OCI-LY1 (cell line): ENCODE results near the gene STK17A.

Experiments used
- H2AFZ ChIP-seq: fragments of 200-600 bp; sonication (generic), shearing (Covaris generic); 2 replicates; pipeline ENCODE4 v1.6.0; 2014; ENCODE audit warnings: antibody characterized with exemption, mild to moderate bottlenecking, low read length
- H3F3A ChIP-seq: fragments of 200-600 bp; sonication (generic), shearing (Covaris generic); 2 replicates; pipeline ENCODE4 v1.6.0; 2014; ENCODE audit warnings: mild to moderate bottlenecking, antibody characterized with exemption, low read length, moderate library complexity; ENCODE audit not compliant: insufficient read depth
- H3K27ac ChIP-seq: fragments of 200-600 bp; sonication (generic); 2 replicates; pipeline ENCODE4 v1.5.1; 2014; ENCODE audit warnings: low read length, mixed run types, mild to moderate bottlenecking, low read depth; ENCODE audit not compliant: poor library complexity, severe bottlenecking
- H3K27me3 ChIP-seq: fragments of 200-600 bp; sonication (generic); 2 replicates; pipeline ENCODE4 v1.6.0; 2014; ENCODE audit warnings: antibody characterized with exemption, mild to moderate bottlenecking, low read length, moderate library complexity; ENCODE audit not compliant: insufficient read depth
- H3K36me3 ChIP-seq: fragments of 200-600 bp; sonication (generic); 2 replicates; pipeline ENCODE4 v1.6.1; 2014; ENCODE audit warnings: mild to moderate bottlenecking, antibody characterized with exemption, low read length, moderate library complexity, mixed read lengths; ENCODE audit not compliant: insufficient read depth
- H3K4me1 ChIP-seq: fragments of 200-600 bp; sonication (generic); 2 replicates; pipeline ENCODE4 v1.5.1; 2014; ENCODE audit warnings: mild to moderate bottlenecking, low read length, moderate library complexity; ENCODE audit not compliant: insufficient read depth, severe bottlenecking
- H3K4me2 ChIP-seq: fragments of 200-600 bp; sonication (generic), shearing (Covaris generic); 2 replicates; pipeline ENCODE4 v1.6.1; 2014; ENCODE audit warnings: low read length
- H3K4me3 ChIP-seq: fragments of 200-600 bp; sonication (generic); 2 replicates; pipeline ENCODE4 v1.5.1; 2014; ENCODE audit warnings: low read length, low read depth, mild to moderate bottlenecking, mixed read lengths; ENCODE audit not compliant: poor library complexity, severe bottlenecking
- H3K79me2 ChIP-seq: fragments of 200-600 bp; shearing (Covaris generic); 2 replicates; pipeline ENCODE4 v1.6.1; 2016; ENCODE audit warnings: mixed run types, low read length, mixed read lengths; ENCODE audit not compliant: insufficient read depth
- H3K9ac ChIP-seq: fragments of 200-600 bp; sonication (generic), shearing (Covaris generic); 2 replicates; pipeline ENCODE4 v1.6.1; 2014; ENCODE audit warnings: mild to moderate bottlenecking, low read length, mixed read lengths
- H3K9me2 ChIP-seq: fragments of 200-600 bp; sonication (generic), shearing (Covaris generic); 2 replicates; pipeline ENCODE4 v1.6.1; 2014; ENCODE audit warnings: low read depth, mild to moderate bottlenecking, low read length, mixed read lengths
- H3K9me3 ChIP-seq: fragments of 200-600 bp; shearing (Covaris generic); 2 replicates; pipeline ENCODE4 v1.6.1; 2014; ENCODE audit warnings: low read length, mixed read lengths
- H4K20me1 ChIP-seq: fragments of 200-600 bp; sonication (generic), shearing (Covaris generic); 2 replicates; pipeline ENCODE4 v1.6.0; 2016; ENCODE audit warnings: mild to moderate bottlenecking, low read length; ENCODE audit not compliant: insufficient read depth
- CTCF ChIP-seq: fragments of 200-600 bp; sonication (generic), shearing (Covaris generic); IDR thresholded peaks from 2 replicates; pipeline ENCODE4 v1.5.1; 2017; ENCODE audit warnings: mild to moderate bottlenecking, antibody characterized with exemption, low read length, moderate library complexity, mixed read lengths
- EZH2 ChIP-seq: fragments of 200-600 bp; sonication (generic), shearing (Covaris generic); IDR thresholded peaks from 2 replicates; pipeline ENCODE4 v1.8.0; 2017; ENCODE audit warnings: borderline replicate concordance, mixed run types, mild to moderate bottlenecking, antibody characterized with exemption, low read length, moderate library complexity, mixed read lengths

The STK17A gene

GRCh38 chr7:43655584-43655983 is 72.7 kb downstream of the STK17A start:
- Histone ChIP-seq H3K9ac (no peak overlapping the region), H3K4me3 (no peak overlapping the region), H3K27me3 (no peaks in the 10 kb centered on the region), H3K4me2 (no peak overlapping the region), H3K36me3 (peaks cover 23% of the 10 kb centered on the region), H4K20me1 (no peaks in the 10 kb centered on the region), H3K9me2 (no peaks in the 10 kb centered on the region), H2AFZ (no peak overlapping the region), H3K27ac (no peak overlapping the region), H3F3A (0 out of 2 replicates have a peak, but pooled peaks cover 11% of the 10 kb centered on the region), H3K79me2 (peaks cover 29% of the 10 kb centered on the region; the same call in 1 of the 2 replicates), H3K9me3 (no peaks in the 10 kb centered on the region), H3K4me1 (peaks cover 66% of the 10 kb centered on the region)
- TF ChIP-seq EZH2: no peak
- TF ChIP-seq CTCF: no peak

GRCh38 chr7:43656997-43657396 is 74.1 kb downstream of the STK17A start:
- H3K4me1 ChIP-seq: peaks cover 57% of the 10 kb centered on the region
- no peak overlapping the region for H3K4me2 ChIP-seq
- H3K9me2 ChIP-seq: no peaks in the 10 kb centered on the region
- no peak overlapping the region for H3K9ac ChIP-seq
- peaks cover 29% of the 10 kb centered on the region; the same call in 1 of the 2 replicates for H3K79me2 ChIP-seq
- no peaks in the 10 kb centered on the region for H3K9me3 ChIP-seq
- peaks cover 23% of the 10 kb centered on the region for H3K36me3 ChIP-seq
- H3F3A ChIP-seq: 0 out of 2 replicates have a peak, but pooled peaks cover 2% of the 10 kb centered on the region
- no peak for TF ChIP-seq CTCF
- TF ChIP-seq EZH2: no peak
- H4K20me1 ChIP-seq: no peaks in the 10 kb centered on the region
- no peaks in the 10 kb centered on the region for H3K27me3 ChIP-seq
- no peak overlapping the region for H3K4me3 ChIP-seq
- no peak overlapping the region for H3K27ac ChIP-seq
- H2AFZ ChIP-seq: no peak overlapping the region

- TF ChIP-seq CTCF (no peak), EZH2 (no peak)
- Histone ChIP-seq H3K36me3 (peaks cover 31% of the 10 kb centered on the region), H3K9me3 (no peaks in the 10 kb centered on the region), H3K27ac (peak overlapping the region; percentile 46), H4K20me1 (no peaks in the 10 kb centered on the region), H2AFZ (no peak overlapping the region), H3K4me1 (peaks cover 38% of the 10 kb centered on the region), H3K79me2 (peaks cover 23% of the 10 kb centered on the region; the same call in 1 of the 2 replicates), H3K27me3 (no peaks in the 10 kb centered on the region), H3K9ac (no peak overlapping the region; the same call in 1 of the 2 replicates), H3K4me2 (peak overlapping the region; percentile 2; the same call in 1 of the 2 replicates), H3K4me3 (no peak overlapping the region), H3K9me2 (no peaks in the 10 kb centered on the region), H3F3A (no peaks in the 10 kb centered on the region)
Measured at GRCh38 chr7:43658718-43659548, 76.0 kb downstream of the STK17A start.
